SK-N-SH treated with all-trans-retinoic acid at 6 μM for 48 hours (cell line): ENCODE results near the gene NUDT21.

Experiments
- ATAC-seq: fragments of 200-7000 bp; cut with Tn5 transposase; 3 replicates; pipeline ENCODE4 v1.9.1; 2020; ENCODE audit warnings: mild to moderate bottlenecking, moderate library complexity
- ARNTL ChIP-seq: fragments of 450-650 bp; formaldehyde crosslinking; IDR thresholded peaks from 2 replicates; pipeline ENCODE4 v1.5.0; 2020; ENCODE audit warnings: low read depth, mild to moderate bottlenecking, moderate library complexity, borderline replicate concordance
- BACH2 ChIP-seq: fragments of 250-450 bp; sonication (Bioruptor Pico); IDR thresholded peaks from 2 replicates; pipeline ENCODE4 v1.9.0; 2021; ENCODE audit warnings: mild to moderate bottlenecking, borderline replicate concordance
- CSDC2 ChIP-seq: fragments of 250-450 bp; sonication (Bioruptor Pico); IDR thresholded peaks from 2 replicates; pipeline ENCODE4 v1.5.0; 2020; ENCODE audit warnings: mild to moderate bottlenecking, moderate library complexity
- ESRRG ChIP-seq: fragments of 250-450 bp; sonication (Bioruptor Pico); IDR thresholded peaks from 2 replicates; pipeline ENCODE4 v1.6.1; 2021; ENCODE audit warnings: mild to moderate bottlenecking
- GLIS3 ChIP-seq: fragments of 250-450 bp; sonication (Bioruptor Pico); IDR thresholded peaks from 2 replicates; pipeline ENCODE4 v1.5.0; 2020; ENCODE audit warnings: mild to moderate bottlenecking, moderate library complexity
- ISL1 ChIP-seq: fragments of 250-450 bp; sonication (Bioruptor Pico); IDR thresholded peaks from 2 replicates; pipeline ENCODE4 v2.1.2; 2022; ENCODE audit warnings: mild to moderate bottlenecking, moderate library complexity
- POU6F1 ChIP-seq: fragments of 250-450 bp; sonication (Bioruptor Pico); IDR thresholded peaks from 2 replicates; pipeline ENCODE4 v1.8.0; 2021; ENCODE audit warnings: low read depth, mild to moderate bottlenecking, moderate library complexity, borderline replicate concordance
- PPARA ChIP-seq: fragments of 250-450 bp; sonication (Bioruptor Pico); IDR thresholded peaks from 2 replicates; pipeline ENCODE4 v1.5.0; 2020; ENCODE audit warnings: mild to moderate bottlenecking, borderline replicate concordance
- RARB ChIP-seq: fragments of 250-450 bp; sonication (Bioruptor Pico); IDR thresholded peaks from 2 replicates; pipeline ENCODE4 v1.8.0; 2021; ENCODE audit warnings: mild to moderate bottlenecking, moderate library complexity
- SNAI2 ChIP-seq: fragments of 250-450 bp; sonication (Bioruptor Pico); IDR thresholded peaks from 2 replicates; pipeline ENCODE4 v1.5.0; 2020; ENCODE audit warnings: mild to moderate bottlenecking, moderate library complexity
- TOX ChIP-seq: fragments of 250-450 bp; sonication (Bioruptor Pico); IDR thresholded peaks from 2 replicates; pipeline ENCODE4 v1.8.0; 2021; ENCODE audit warnings: mild to moderate bottlenecking, moderate library complexity, borderline replicate concordance
- ZC3H10 ChIP-seq: fragments of 250-450 bp; sonication (Bioruptor Pico); IDR thresholded peaks from 2 replicates; pipeline ENCODE4 v1.5.1; 2021; ENCODE audit warnings: mild to moderate bottlenecking, moderate library complexity
- ZFP3 ChIP-seq: fragments of 250-450 bp; sonication (Bioruptor Pico); IDR thresholded peaks from 2 replicates; pipeline ENCODE4 v1.5.0; 2020; ENCODE audit warnings: mild to moderate bottlenecking, moderate library complexity
- ZFP30 ChIP-seq: fragments of 450-650 bp; formaldehyde crosslinking; IDR thresholded peaks from 2 replicates; pipeline ENCODE4 v1.5.0; 2022; ENCODE audit warnings: mild to moderate bottlenecking, moderate library complexity
- ZNF565 ChIP-seq: fragments of 450-650 bp; formaldehyde crosslinking; conservative IDR thresholded peaks from 2 replicates; pipeline ENCODE4 v1.5.0; 2020; ENCODE audit warnings: low read depth, mild to moderate bottlenecking, moderate library complexity
- ZNF70 ChIP-seq: fragments of 450-650 bp; formaldehyde crosslinking; IDR thresholded peaks from 2 replicates; pipeline ENCODE4 v1.5.0; 2020; ENCODE audit warnings: mild to moderate bottlenecking, moderate library complexity
- ZNF8 ChIP-seq: fragments of 450-650 bp; formaldehyde crosslinking; IDR thresholded peaks from 2 replicates; pipeline ENCODE4 v1.5.0; 2020; ENCODE audit warnings: mild to moderate bottlenecking, moderate library complexity
- TF ChIP-seq, protein P1 (sequence below): fragments of 250-450 bp; sonication (Bioruptor Pico); IDR thresholded peaks from 2 replicates; pipeline ENCODE4 v1.5.1; 2021; ENCODE audit warnings: mild to moderate bottlenecking, moderate library complexity
- TF ChIP-seq, protein P2 (sequence below): fragments of 250-450 bp; sonication (Bioruptor Pico); IDR thresholded peaks from 2 replicates; pipeline ENCODE4 v1.8.0; 2020; ENCODE audit warnings: mild to moderate bottlenecking, moderate library complexity, borderline replicate concordance
- TF ChIP-seq, protein P3 (sequence below): fragments of 250-450 bp; sonication (Bioruptor Pico); IDR thresholded peaks from 2 replicates; pipeline ENCODE4 v1.5.0; 2020; ENCODE audit warnings: mild to moderate bottlenecking, moderate library complexity
- TF ChIP-seq, protein P4 (sequence below): fragments of 250-450 bp; sonication (Bioruptor Pico); IDR thresholded peaks from 2 replicates; pipeline ENCODE4 v1.5.1; 2020; ENCODE audit warnings: low read depth, mild to moderate bottlenecking, moderate library complexity

The NUDT21 gene

GRCh38 chr16:56428091-56428490 lies 23.0 kb downstream of the NUDT21 start:
- no peak for TF ChIP-seq ESRRG
- TF ChIP-seq PPARA (CRISPR knock-in tag) = no peak
- TF ChIP-seq ZNF70 (CRISPR knock-in tag) = no peak
- no peak for TF ChIP-seq ISL1
- no peak for TF ChIP-seq SNAI2 (CRISPR knock-in tag)
- TF ChIP-seq ZNF565 = no peak
- TF ChIP-seq, protein P1, sequence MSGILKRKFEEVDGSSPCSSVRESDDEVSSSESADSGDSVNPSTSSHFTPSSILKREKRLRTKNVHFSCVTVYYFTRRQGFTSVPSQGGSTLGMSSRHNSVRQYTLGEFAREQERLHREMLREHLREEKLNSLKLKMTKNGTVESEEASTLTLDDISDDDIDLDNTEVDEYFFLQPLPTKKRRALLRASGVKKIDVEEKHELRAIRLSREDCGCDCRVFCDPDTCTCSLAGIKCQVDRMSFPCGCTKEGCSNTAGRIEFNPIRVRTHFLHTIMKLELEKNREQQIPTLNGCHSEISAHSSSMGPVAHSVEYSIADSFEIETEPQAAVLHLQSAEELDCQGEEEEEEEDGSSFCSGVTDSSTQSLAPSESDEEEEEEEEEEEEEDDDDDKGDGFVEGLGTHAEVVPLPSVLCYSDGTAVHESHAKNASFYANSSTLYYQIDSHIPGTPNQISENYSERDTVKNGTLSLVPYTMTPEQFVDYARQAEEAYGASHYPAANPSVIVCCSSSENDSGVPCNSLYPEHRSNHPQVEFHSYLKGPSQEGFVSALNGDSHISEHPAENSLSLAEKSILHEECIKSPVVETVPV (CRISPR knock-in tag) = no peak
- TF ChIP-seq, protein P2, sequence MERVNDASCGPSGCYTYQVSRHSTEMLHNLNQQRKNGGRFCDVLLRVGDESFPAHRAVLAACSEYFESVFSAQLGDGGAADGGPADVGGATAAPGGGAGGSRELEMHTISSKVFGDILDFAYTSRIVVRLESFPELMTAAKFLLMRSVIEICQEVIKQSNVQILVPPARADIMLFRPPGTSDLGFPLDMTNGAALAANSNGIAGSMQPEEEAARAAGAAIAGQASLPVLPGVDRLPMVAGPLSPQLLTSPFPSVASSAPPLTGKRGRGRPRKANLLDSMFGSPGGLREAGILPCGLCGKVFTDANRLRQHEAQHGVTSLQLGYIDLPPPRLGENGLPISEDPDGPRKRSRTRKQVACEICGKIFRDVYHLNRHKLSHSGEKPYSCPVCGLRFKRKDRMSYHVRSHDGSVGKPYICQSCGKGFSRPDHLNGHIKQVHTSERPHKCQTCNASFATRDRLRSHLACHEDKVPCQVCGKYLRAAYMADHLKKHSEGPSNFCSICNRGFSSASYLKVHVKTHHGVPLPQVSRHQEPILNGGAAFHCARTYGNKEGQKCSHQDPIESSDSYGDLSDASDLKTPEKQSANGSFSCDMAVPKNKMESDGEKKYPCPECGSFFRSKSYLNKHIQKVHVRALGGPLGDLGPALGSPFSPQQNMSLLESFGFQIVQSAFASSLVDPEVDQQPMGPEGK (CRISPR knock-in tag) = no peak
- no peak for TF ChIP-seq CSDC2
- TF ChIP-seq GLIS3 (CRISPR knock-in tag) = no peak
- ATAC-seq = no peak

DNA sequence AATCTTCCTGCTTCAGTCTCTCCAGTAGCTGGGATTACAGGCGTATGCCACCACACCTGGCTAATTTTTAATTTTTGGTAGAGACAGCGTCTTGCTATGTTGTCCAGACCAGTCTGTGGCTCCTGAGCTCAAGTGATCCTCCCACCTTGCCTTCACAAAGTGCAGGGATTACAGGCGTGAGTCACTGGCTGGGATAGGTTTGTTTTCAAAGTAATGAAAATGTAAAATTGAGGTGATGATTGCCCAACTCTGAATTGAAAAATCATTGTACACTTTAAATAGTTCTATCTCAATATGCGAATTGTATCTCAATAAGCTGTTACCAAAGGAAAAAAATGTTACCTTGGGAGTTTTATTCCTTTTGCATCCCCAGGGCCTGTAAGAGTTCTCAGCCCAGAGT lies 24.5 kb downstream of the NUDT21 start:
- TF ChIP-seq ZFP30 (CRISPR knock-in tag) = no peak
- TF ChIP-seq, protein P3, sequence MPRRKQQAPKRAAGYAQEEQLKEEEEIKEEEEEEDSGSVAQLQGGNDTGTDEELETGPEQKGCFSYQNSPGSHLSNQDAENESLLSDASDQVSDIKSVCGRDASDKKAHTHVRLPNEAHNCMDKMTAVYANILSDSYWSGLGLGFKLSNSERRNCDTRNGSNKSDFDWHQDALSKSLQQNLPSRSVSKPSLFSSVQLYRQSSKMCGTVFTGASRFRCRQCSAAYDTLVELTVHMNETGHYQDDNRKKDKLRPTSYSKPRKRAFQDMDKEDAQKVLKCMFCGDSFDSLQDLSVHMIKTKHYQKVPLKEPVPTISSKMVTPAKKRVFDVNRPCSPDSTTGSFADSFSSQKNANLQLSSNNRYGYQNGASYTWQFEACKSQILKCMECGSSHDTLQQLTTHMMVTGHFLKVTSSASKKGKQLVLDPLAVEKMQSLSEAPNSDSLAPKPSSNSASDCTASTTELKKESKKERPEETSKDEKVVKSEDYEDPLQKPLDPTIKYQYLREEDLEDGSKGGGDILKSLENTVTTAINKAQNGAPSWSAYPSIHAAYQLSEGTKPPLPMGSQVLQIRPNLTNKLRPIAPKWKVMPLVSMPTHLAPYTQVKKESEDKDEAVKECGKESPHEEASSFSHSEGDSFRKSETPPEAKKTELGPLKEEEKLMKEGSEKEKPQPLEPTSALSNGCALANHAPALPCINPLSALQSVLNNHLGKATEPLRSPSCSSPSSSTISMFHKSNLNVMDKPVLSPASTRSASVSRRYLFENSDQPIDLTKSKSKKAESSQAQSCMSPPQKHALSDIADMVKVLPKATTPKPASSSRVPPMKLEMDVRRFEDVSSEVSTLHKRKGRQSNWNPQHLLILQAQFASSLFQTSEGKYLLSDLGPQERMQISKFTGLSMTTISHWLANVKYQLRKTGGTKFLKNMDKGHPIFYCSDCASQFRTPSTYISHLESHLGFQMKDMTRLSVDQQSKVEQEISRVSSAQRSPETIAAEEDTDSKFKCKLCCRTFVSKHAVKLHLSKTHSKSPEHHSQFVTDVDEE (CRISPR knock-in tag) = no peak
- TF ChIP-seq ZNF8 (CRISPR knock-in tag) = no peak
- TF ChIP-seq, protein P4, sequence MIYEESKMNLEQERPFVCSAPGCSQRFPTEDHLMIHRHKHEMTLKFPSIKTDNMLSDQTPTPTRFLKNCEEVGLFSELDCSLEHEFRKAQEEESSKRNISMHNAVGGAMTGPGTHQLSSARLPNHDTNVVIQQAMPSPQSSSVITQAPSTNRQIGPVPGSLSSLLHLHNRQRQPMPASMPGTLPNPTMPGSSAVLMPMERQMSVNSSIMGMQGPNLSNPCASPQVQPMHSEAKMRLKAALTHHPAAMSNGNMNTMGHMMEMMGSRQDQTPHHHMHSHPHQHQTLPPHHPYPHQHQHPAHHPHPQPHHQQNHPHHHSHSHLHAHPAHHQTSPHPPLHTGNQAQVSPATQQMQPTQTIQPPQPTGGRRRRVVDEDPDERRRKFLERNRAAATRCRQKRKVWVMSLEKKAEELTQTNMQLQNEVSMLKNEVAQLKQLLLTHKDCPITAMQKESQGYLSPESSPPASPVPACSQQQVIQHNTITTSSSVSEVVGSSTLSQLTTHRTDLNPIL (CRISPR knock-in tag) = no peak
- TF ChIP-seq, protein P2 (CRISPR knock-in tag) = no peak
- TF ChIP-seq ZC3H10 (CRISPR knock-in tag) = no peak
- no peak for TF ChIP-seq POU6F1 (CRISPR knock-in tag)
- TF ChIP-seq SNAI2 (CRISPR knock-in tag) = no peak
- TF ChIP-seq TOX (CRISPR knock-in tag) = no peak
- no peak for TF ChIP-seq ZFP3
- TF ChIP-seq ARNTL (CRISPR knock-in tag) = no peak
- no peak for TF ChIP-seq ESRRG
- TF ChIP-seq GLIS3 (CRISPR knock-in tag) = no peak
- no peak for TF ChIP-seq RARB (CRISPR knock-in tag)
- TF ChIP-seq BACH2 (CRISPR knock-in tag) = no peak
- no peak for TF ChIP-seq PPARA (CRISPR knock-in tag)
- TF ChIP-seq ZNF70 (CRISPR knock-in tag) = no peak
- TF ChIP-seq ZNF565 = no peak
- no peak for TF ChIP-seq CSDC2
- no peak for ATAC-seq
